Natural killer cell (primary cell): Measurements from ENCODE around the gene RSBN1L. TPM values are rescaled to one million over a fixed set of nuclear protein-coding genes. Genes with fewer than 3 reads are reported as not detected.

ENCODE experiments used
- ATAC-seq, 3 donors: fragments of 150-1000 bp in 2 of 3; fragments of 200-7000 bp in 1 of 3; cut with Tn5 transposase; 1 replicate in 1 of 3; 2 replicates in 2 of 3; pipeline ENCODE4 v1.10.0; 2021; ENCODE audit warnings: mild to moderate bottlenecking in 2 of 3, moderate library complexity in 2 of 3
- DNase-seq, 2 donors: peaks; one replicate each; pipeline versions ENCODE4 v3.0.0 to v3.0.0-alpha.2; 2013 to 2021; ENCODE audit warnings: mixed read lengths in 1 of 2
- H3K27ac ChIP-seq: one replicate; pipeline ENCODE4 v1.5.1; 2013; ENCODE audit warnings: mild to moderate bottlenecking, low read length
- H3K27me3 ChIP-seq: one replicate; pipeline ENCODE4 v1.6.1; 2013; ENCODE audit warnings: low read length; ENCODE audit not compliant: control insufficient read depth, insufficient read depth
- H3K36me3 ChIP-seq: one replicate; pipeline ENCODE4 v1.6.1; 2013; ENCODE audit warnings: low read length; ENCODE audit not compliant: control insufficient read depth, insufficient read depth
- H3K4me1 ChIP-seq: one replicate; pipeline ENCODE4 v1.6.1; 2013; ENCODE audit warnings: low read length; ENCODE audit not compliant: control insufficient read depth, insufficient read depth
- H3K4me3 ChIP-seq: one replicate; pipeline ENCODE4 v1.5.1; 2013; ENCODE audit warnings: low read length
- H3K9me3 ChIP-seq: one replicate; pipeline ENCODE4 v1.6.1; 2013; ENCODE audit warnings: low read length; ENCODE audit not compliant: control insufficient read depth, insufficient read depth
- H3K27ac Mint-ChIP-seq, 2 donors: one replicate each; pipeline ENCODE4 v1.8.0; 2022; ENCODE audit warnings: mild to moderate bottlenecking in 2 of 2, mixed read lengths in 2 of 2, moderate library complexity in 1 of 2
- H3K27me3 Mint-ChIP-seq, 2 donors: one replicate each; pipeline ENCODE4 v1.8.0; 2022; ENCODE audit warnings: low read depth in 2 of 2, mixed read lengths in 2 of 2
- H3K36me3 Mint-ChIP-seq: one replicate; pipeline ENCODE4 v1.8.0; 2022; ENCODE audit warnings: mixed read lengths
- H3K4me1 Mint-ChIP-seq, 2 donors: one replicate each; pipeline ENCODE4 v1.8.0; 2022; ENCODE audit warnings: mixed read lengths in 2 of 2
- H3K4me3 Mint-ChIP-seq: one replicate; pipeline ENCODE4 v1.8.0; 2022; ENCODE audit warnings: mild to moderate bottlenecking, moderate library complexity, mixed read lengths
- H3K9me3 Mint-ChIP-seq, 2 donors: one replicate each; pipeline ENCODE4 v1.8.0; 2022; ENCODE audit warnings: mixed read lengths in 2 of 2
- CTCF ChIP-seq: fragments of 200-600 bp; IDR thresholded peaks from one replicate; pipeline ENCODE4 v1.8.0; 2022; ENCODE audit warnings: antibody characterized with exemption
- WGBS: methylation state at CpG from one replicate; pipeline ENCODE4 v1.1.7; 2013; ENCODE audit warnings: missing lambda C conversion rate; ENCODE audit not compliant: insufficient coverage; 5-methylcytosine and 5-hydroxymethylcytosine counted together
- intact Hi-C: fragments of 100-400 bp; cut with micrococcal nuclease; formaldehyde crosslinking; loops from one replicate; pipeline ENCODE4 v1.14.2; 2022
- total RNA-seq, 4 donors: library from RNA; stranded (reverse); fragments of 120-200 nt in 1 of 4; gene quantifications; one replicate each; pipeline versions ENCODE4 v1.2.3 to v1.2.4, GENCODE V29; 2013 to 2022

The RSBN1L gene
- total RNA-seq, 3 donors from 2014 or later (not counting 1 experiment from before 2014, with no cell fraction given): 23.9 to 34.4 (median 33.4) TPM

DNA sequence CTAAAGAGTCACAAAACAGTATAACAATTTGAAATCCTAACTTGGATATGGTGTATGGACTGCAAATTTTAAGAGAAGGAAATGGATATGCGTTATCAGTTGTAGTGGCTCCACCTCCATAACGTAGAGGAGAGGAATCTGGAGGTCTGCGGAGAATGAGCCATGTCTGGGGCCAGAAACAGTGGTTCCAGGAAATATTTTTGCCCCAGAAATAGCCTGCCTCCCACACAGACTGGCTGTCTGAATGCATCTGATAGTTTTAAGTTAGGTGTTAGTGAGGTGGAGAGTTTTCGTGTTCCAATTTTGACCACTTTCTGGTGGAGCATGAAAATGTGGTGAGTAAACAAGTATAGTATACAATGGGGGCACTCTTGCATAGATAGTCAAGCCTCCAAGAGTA is 103.9 kb downstream of the RSBN1L start:
- intact Hi-C loops: no loop called here
- 31% methylated on average over 4 of the region's 4 CpGs for WGBS
- DNase-seq: peak in 1 of 2 donors; percentile 18
- Histone ChIP-seq H3K27ac (peak overlapping the region; percentile 9), H3K9me3 (no peaks in the 10 kb centered on the region), H3K4me3 (no peak overlapping the region), H3K4me1 (peaks cover 20% of the 10 kb centered on the region), H3K27me3 (no peaks in the 10 kb centered on the region), H3K36me3 (no peaks in the 10 kb centered on the region)
- no peak for ATAC-seq
- H3K4me1 Mint-ChIP-seq: peaks cover 67 to 74% of the 10 kb centered on the region in 2 donors
- H3K27me3 Mint-ChIP-seq: no peaks in the 10 kb centered on the region
- H3K9me3 Mint-ChIP-seq: no peaks in the 10 kb centered on the region
- no peak for TF ChIP-seq CTCF
- H3K36me3 Mint-ChIP-seq: no peaks in the 10 kb centered on the region
- peak overlapping the region; percentile 75 to 96 for H3K27ac Mint-ChIP-seq
- peak overlapping the region; percentile 98 for H3K4me3 Mint-ChIP-seq

GRCh38 chr7:77800730-77801129 is 104.5 kb downstream of the RSBN1L start:
- Mint-ChIP-seq H3K4me1 (peaks cover 72 to 74% of the 10 kb centered on the region in 2 donors), H3K27me3 (no peaks in the 10 kb centered on the region), H3K9me3 (no peaks in the 10 kb centered on the region), H3K36me3 (no peaks in the 10 kb centered on the region), H3K4me3 (peak overlapping the region; percentile 98), H3K27ac (peak overlapping the region in 1 of 2 donors; percentile 75)
- Histone ChIP-seq H3K4me1 (peaks cover 20% of the 10 kb centered on the region), H3K9me3 (peaks cover under 1% of the 10 kb centered on the region), H3K4me3 (no peak overlapping the region), H3K27me3 (no peaks in the 10 kb centered on the region), H3K27ac (no peak overlapping the region), H3K36me3 (no peaks in the 10 kb centered on the region)
- no peak for TF ChIP-seq CTCF
- DNase-seq: no peak
- no peak for ATAC-seq
- WGBS: no CpG with 5 or more reads among the region's 2 CpGs
- intact Hi-C loops: no loop called here

DNA sequence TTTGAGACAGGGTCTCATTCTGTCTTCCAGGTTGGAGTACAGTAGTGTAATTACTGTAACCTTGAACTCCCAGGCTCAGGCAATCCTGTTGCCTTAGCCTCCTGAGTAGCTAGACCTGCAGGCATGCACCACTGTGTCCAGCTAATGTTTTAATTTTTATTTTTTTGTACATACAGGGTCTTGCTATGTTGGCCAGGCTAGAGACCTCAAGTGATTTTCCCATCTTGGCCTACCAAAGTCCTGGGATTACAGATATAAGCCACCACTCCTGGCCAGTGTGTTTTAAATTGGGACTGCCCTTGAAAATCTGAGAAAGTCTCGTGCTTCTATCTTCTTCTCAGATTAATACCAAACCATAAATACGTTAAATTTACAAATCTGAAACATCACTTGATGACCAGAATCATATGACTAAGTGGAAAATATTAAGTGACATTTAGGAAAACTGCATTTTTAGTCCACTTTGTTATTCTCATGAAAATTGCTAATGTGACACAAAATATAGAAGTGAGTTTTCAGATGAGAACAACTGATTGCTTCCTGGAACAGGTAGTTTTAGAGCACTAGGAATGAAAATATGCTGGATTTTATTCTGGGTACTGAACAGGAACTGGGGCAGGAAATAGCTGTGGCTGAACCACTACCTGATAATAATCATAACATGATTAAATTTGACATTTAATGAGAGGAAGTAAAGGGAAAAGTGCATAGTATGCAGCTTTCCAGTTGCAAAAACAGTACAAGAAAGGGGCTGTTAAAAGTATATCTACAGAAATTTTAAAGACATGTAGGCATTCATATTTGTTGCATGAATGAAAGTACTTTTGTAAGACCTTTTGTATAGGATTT is 106.5 kb downstream of the RSBN1L start:
- peak overlapping the region; percentile 45 to 51 for H3K27ac Mint-ChIP-seq
- H3K36me3 Mint-ChIP-seq: peaks cover 16% of the 10 kb centered on the region
- TF ChIP-seq CTCF: no peak
- Histone ChIP-seq H3K27me3 (no peaks in the 10 kb centered on the region), H3K9me3 (peaks cover 4% of the 10 kb centered on the region), H3K27ac (no peak overlapping the region), H3K36me3 (no peaks in the 10 kb centered on the region), H3K4me1 (peaks cover 13% of the 10 kb centered on the region), H3K4me3 (no peak overlapping the region)
- no peaks in the 10 kb centered on the region for H3K27me3 Mint-ChIP-seq
- peaks cover 57 to 60% of the 10 kb centered on the region in 2 donors for H3K4me1 Mint-ChIP-seq
- no peak for ATAC-seq
- intact Hi-C loops: no loop called here
- peaks cover 0 to 7% of the 10 kb centered on the region in 2 donors for H3K9me3 Mint-ChIP-seq
- DNase-seq: peak in 1 of 2 donors; percentile 39
- peak overlapping the region; percentile 64 for H3K4me3 Mint-ChIP-seq
- WGBS: no CpG with 5 or more reads among the region's 2 CpGs
